WERI-Rb-1 (cell line): ENCODE measurements around the gene RRAD.

Experiments used
- DNase-seq: peaks from one replicate; pipeline ENCODE4 v3.0.0-alpha.2; 2020
- H3K27ac ChIP-seq: fragments of 250-450 bp; sonication (Bioruptor Pico); 2 replicates; pipeline ENCODE4 v1.5.1; 2020; ENCODE audit warnings: mild to moderate bottlenecking, moderate library complexity
- H3K27me3 ChIP-seq: fragments of 250-450 bp; sonication (Bioruptor Pico); 2 replicates; pipeline ENCODE4 v1.5.1; 2021; ENCODE audit warnings: mild to moderate bottlenecking, low read depth, moderate library complexity; ENCODE audit not compliant: insufficient read depth, severe bottlenecking
- H3K36me3 ChIP-seq: fragments of 250-450 bp; sonication (Bioruptor Pico); 2 replicates; pipeline ENCODE4 v1.5.1; 2020; ENCODE audit warnings: mild to moderate bottlenecking, moderate library complexity
- H3K4me3 ChIP-seq: 2 replicates; pipeline ENCODE4 v1.5.1; 2011; ENCODE audit warnings: low read depth, mild to moderate bottlenecking, control low read depth, low read length
- H3K9me3 ChIP-seq: fragments of 250-450 bp; sonication (Bioruptor Pico); 2 replicates; pipeline ENCODE4 v1.5.1; 2021; ENCODE audit warnings: mild to moderate bottlenecking, moderate library complexity; ENCODE audit not compliant: severe bottlenecking
- TF ChIP-seq, protein P1 (sequence below): IDR thresholded peaks from 2 replicates; pipeline ENCODE4 v1.5.1; 2011; ENCODE audit warnings: low read depth, mild to moderate bottlenecking, control low read depth, inconsistent platforms, low read length

RRAD gene

DNA sequence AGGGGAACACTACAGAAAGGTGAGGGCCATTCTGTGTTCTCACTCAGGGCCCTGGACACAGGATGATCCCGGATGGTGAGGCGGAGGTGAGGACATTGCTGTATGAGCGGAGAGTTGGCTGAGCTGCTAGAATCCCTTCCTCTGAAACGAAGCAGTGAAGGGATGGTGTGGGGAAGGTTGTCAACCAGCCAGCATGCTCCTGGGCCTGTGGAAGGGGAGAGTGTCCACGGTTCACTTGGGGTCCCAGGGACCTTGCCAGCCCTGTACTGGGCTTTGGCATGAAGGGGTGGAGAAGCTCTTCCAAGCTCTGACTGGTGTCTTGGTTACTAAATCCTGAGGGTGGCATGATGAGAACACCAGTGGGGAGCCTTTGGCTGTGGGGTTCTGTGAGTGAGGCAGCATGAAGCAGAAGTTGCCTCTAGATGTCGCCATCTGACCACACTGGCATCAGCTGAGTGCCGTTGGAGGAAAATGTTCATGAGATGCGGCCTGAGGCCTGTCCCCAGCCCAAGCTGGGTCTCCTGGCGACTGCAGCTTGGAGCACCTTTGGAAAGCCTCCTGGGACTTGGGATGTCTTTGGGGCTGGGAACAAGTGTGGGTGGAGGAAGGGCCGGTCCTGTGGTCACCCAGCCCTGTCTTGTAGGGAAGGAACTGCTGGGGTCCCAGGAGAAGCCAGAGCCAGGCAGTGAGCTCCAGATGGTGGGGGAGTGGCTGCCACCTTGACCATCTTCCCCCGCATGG lies 30.2 kb downstream of the RRAD start:
- Histone ChIP-seq H3K27me3 (no peaks in the 10 kb centered on the region), H3K27ac (peak overlapping the region; percentile 71), H3K4me3 (no peak overlapping the region), H3K9me3 (no peaks in the 10 kb centered on the region), H3K36me3 (no peaks in the 10 kb centered on the region)
- peak; percentile 84 for DNase-seq
- TF ChIP-seq, protein P1, sequence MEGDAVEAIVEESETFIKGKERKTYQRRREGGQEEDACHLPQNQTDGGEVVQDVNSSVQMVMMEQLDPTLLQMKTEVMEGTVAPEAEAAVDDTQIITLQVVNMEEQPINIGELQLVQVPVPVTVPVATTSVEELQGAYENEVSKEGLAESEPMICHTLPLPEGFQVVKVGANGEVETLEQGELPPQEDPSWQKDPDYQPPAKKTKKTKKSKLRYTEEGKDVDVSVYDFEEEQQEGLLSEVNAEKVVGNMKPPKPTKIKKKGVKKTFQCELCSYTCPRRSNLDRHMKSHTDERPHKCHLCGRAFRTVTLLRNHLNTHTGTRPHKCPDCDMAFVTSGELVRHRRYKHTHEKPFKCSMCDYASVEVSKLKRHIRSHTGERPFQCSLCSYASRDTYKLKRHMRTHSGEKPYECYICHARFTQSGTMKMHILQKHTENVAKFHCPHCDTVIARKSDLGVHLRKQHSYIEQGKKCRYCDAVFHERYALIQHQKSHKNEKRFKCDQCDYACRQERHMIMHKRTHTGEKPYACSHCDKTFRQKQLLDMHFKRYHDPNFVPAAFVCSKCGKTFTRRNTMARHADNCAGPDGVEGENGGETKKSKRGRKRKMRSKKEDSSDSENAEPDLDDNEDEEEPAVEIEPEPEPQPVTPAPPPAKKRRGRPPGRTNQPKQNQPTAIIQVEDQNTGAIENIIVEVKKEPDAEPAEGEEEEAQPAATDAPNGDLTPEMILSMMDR = peak; percentile 99

DNA sequence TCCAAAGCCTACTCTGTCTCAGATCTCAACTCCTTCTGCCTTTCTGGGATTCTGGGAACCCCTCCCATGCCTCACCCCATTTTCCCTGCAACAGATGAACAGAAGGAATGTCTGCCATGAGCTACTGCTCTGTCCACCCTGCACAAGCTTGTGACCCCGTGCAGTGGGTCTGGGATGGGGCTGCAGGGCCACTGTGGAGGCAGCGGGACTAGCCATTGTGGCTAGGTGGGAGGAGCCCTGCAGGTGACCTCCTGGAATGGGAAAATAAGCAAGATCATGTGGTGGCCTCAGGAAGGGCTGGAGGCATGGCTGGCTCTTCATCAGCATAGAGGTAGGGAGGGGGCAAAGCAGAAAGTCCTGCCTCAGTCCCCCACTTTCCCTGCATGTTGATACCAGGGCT lies 31.3 kb downstream of the RRAD start:
- DNase-seq = no peak
- Histone ChIP-seq H3K27ac (no peak overlapping the region), H3K27me3 (no peaks in the 10 kb centered on the region), H3K9me3 (no peaks in the 10 kb centered on the region), H3K4me3 (no peak overlapping the region), H3K36me3 (no peaks in the 10 kb centered on the region)
- TF ChIP-seq, protein P1 = no peak

DNA sequence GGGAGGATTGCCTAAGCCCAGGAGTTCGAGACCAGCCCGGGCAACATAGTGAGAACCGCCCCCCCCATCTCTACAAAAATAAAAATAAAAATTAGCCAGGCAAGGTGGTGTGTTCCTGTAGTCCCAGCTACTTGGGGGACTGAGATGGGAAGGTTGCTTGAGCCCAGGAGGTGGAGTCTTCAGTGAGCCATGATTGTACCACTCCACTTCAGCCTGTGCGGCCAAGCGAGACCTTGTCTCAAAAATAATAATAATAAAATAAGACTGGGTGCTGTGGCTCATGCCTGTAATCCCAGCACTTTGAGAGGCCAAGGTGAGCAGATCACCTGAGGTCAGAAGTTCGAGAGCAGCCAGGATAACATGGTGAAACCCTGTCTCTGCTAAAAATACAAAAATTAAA lies 33.5 kb downstream of the RRAD start:
- Histone ChIP-seq H3K4me3 (no peak overlapping the region), H3K36me3 (peaks cover 7% of the 10 kb centered on the region), H3K9me3 (no peaks in the 10 kb centered on the region), H3K27me3 (no peaks in the 10 kb centered on the region), H3K27ac (no peak overlapping the region)
- no peak for DNase-seq
- TF ChIP-seq, protein P1 = no peak

DNA sequence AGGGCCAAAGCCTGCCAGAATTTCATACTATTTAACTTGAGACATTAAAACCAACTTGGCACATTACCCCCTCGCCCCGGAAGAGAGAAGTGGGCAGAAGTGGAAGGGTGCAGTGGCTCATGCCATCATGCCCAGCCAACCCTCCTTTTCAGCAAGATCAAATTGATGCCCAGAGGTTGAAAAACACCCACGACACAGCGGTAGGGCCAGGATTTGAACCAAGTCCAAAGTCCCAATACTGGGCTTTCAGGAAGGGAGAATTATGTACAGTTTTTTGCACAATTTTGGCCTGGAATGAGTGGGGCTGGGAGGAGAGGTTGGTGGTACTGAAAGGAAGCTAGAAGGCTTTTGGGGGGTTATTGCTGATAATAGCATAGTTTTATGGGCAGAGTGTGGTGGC lies 34.0 kb downstream of the RRAD start:
- no peak for DNase-seq
- H3K4me3 ChIP-seq = no peak overlapping the region
- H3K9me3 ChIP-seq = no peaks in the 10 kb centered on the region
- TF ChIP-seq, protein P1 = no peak
- H3K36me3 ChIP-seq = peaks cover 7% of the 10 kb centered on the region
- no peak overlapping the region for H3K27ac ChIP-seq
- H3K27me3 ChIP-seq = no peaks in the 10 kb centered on the region

DNA sequence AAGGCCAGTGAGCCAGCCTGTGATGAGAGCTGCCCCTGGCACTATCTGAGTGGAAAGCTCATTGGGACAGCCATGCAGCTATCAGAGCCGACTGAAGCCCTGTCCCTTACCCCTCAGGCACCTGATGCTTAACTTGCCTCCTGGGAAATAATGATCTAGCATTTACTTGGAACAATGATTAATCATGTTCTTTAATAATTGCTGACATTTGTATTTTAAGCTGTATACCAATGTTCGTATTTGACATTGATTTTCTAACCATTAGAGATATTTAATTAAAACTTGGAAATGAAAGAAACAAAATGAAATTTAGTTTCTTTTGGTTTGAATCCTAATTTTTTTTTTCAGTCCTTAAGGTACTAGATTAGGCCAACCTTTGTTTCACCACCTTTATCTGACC lies 34.5 kb downstream of the RRAD start:
- Histone ChIP-seq H3K27me3 (no peaks in the 10 kb centered on the region), H3K4me3 (no peak overlapping the region), H3K36me3 (peaks cover 12% of the 10 kb centered on the region), H3K9me3 (no peaks in the 10 kb centered on the region), H3K27ac (no peak overlapping the region)
- DNase-seq = no peak
- TF ChIP-seq, protein P1 = no peak

DNA sequence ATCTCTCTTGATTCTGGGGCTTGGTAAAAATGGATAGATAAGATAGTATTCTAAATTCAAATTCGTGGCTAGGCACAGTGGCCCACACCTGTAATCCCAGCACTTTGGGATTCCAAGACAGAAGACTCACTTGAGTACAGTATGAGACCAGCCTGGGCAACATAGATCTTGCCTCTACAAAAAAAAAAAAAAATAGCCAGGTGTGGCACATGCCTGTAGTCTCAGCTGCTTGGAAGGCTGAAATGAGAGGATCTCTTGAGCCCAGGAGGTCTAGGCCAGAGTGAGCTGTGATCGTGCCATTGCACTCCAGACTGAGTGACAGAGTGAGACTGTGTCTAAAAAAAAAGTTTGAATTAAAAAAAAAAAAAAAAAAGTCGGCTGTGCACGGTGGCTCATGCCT lies 35.7 kb downstream of the RRAD start:
- no peak for DNase-seq
- Histone ChIP-seq H3K4me3 (no peak overlapping the region), H3K27ac (no peak overlapping the region), H3K36me3 (peaks cover 24% of the 10 kb centered on the region), H3K27me3 (no peaks in the 10 kb centered on the region), H3K9me3 (no peaks in the 10 kb centered on the region)
- TF ChIP-seq, protein P1 = no peak
